Cardiac septum (tissue), 1 donor: ENCODE results near the gene HUWE1. TPM values are rescaled to one million over a fixed set of nuclear protein-coding genes. Genes with fewer than 3 reads are reported as not detected.
"Not testable (repeated sequence)": the region's sequence is repeated elsewhere in the genome, so short reads cannot be mapped to it uniquely, and the experiment has no call there.

Experiments used
- DNase-seq: peaks from one replicate; pipeline ENCODE4 v3.0.0-alpha.2; 2020; ENCODE audit warnings: low spot score
- intact Hi-C: fragments of 100-400 bp; cut with DNase I; formaldehyde crosslinking; loops from one replicate; pipeline ENCODE4 v1.14.0; 2022
- microRNA-seq: library from miRNA; unstranded; fragments of <30 nt; microRNA quantifications from one replicate; pipeline ENCODE4 v1.2.0, GENCODE V29; 2020
- total RNA-seq: library from RNA; stranded (reverse); fragmentation: NEBNext Ultra II Directional; extraction: Animal tissue kit (Norgen Biotek cat#: 25700); gene quantifications from one replicate; pipeline ENCODE4 v1.2.1, GENCODE V29; 2021
- donor health status: DM: no; HTN: no; CAD: no.

HUWE1 gene
- total RNA-seq, 1 donor from 2014 or later: 177 TPM

DNA sequence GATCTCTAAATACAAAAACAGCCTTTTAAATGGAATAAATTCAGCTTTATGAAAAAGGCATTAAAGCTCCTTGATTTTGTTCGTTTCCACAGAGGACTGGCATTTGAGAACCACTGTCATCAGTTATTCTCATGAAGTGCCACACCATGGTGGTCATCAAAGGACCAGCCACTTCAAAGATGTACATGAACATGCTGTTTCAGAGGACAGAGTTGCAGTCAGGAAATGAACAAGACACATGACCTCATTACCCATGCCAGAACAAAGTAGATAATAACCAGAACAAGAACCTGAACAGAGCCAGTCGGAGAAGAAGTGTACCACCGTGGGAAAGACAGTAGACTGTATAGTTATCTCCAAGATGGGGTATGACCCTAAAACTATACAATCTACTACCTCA is 129.7 kb downstream of the HUWE1 start:
- intact Hi-C loops: no loop called here
- no peak for DNase-seq

DNA sequence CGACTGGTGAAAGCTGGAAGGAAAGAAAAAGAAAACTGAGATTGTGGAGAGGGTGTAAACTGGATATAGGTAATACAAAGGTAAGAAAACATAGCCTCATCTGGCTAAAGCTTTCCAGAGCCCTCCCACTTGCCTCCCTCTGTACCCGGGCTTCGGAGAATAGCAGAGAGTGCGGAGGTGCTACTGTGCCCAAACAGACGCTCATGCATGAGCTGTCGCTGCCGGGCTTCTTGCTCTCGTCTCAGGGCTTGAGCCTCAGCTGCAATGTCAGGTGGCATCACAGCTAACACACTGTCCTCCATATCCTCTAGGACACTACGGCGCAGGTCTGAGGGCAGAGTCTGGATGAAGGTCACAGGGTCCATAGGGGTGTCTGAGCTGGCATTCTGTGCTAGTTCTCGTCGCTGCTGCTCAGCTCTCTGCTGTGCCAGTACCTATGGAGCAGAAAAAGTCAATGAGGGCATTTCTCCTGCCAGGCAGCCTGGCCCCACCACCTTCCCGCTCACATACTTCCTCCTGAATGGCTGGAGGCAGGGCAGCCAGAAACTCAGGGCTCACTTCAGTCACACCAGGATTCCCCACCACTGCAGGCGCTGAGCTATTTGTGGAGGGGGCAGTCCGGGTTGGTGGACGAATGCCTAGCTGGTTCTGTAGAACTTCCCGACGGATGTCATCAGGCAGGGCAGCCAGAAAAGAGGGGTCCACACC is 135.6 kb downstream of the HUWE1 start:
- no peak for DNase-seq
- intact Hi-C loops: no loop called here

DNA sequence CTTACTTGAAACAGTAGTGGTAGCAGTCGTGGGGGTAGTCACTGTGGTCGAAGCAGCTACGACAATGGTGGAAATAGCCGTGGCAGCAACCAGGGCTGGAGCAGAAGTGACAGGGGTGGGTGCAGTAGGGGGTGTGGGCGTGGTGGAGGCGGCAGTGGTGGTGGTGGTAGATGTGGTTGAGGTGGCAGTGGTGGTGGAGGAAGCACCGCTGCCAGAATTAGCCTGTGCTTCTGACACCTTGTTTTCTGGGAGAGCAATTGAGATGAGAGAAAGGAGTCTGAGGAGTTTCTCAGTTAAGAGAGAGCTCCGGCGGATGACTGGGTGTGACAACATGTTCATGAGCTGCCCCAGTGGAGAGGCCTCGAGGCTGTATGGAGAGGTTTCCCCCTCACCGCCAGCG is 138.9 kb downstream of the HUWE1 start:
- intact Hi-C loops: no loop called here
- no peak for DNase-seq

DNA sequence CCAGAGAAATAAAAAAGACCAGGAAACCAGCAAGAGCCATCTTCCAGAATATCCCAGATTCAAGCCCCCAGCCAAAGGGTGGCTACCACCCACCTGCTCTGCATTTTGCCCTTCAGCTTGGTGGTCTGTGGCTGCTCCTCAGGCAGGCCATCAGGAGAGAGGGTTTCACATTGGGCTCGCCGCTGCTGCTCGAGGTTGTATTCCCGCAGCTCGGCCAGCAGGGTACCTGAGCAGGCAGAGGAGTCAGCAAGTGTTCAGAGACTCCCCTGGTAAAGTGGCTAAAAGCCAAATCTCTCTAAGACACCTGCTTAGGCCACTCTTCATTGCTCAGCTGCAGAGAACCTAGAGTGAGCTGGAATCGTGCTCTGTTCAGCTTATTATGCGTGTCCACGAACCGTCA is 141.6 kb downstream of the HUWE1 start:
- no peak for DNase-seq
- intact Hi-C loops: no loop called here

DNA sequence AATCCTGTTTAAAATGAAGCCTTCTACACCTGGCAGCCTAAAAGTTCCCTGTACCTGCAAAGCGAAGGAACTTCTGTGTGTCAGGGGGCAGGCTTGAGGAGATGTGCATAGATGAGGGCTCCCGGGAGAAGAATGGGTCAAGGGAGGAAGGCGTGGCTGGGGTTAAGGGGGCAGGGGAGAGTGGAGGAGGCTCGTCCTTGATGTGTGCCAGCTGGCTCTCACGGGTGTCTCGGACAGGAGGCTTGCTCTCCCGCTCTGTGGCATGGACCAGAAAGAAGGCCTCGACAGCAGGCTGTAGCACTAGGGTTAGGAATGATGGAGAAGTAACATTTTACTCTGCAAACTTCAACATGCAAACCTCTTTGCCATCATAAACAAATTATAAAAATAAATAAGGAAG is 147.7 kb downstream of the HUWE1 start:
- intact Hi-C loops: no loop called here
- no peak for DNase-seq

DNA sequence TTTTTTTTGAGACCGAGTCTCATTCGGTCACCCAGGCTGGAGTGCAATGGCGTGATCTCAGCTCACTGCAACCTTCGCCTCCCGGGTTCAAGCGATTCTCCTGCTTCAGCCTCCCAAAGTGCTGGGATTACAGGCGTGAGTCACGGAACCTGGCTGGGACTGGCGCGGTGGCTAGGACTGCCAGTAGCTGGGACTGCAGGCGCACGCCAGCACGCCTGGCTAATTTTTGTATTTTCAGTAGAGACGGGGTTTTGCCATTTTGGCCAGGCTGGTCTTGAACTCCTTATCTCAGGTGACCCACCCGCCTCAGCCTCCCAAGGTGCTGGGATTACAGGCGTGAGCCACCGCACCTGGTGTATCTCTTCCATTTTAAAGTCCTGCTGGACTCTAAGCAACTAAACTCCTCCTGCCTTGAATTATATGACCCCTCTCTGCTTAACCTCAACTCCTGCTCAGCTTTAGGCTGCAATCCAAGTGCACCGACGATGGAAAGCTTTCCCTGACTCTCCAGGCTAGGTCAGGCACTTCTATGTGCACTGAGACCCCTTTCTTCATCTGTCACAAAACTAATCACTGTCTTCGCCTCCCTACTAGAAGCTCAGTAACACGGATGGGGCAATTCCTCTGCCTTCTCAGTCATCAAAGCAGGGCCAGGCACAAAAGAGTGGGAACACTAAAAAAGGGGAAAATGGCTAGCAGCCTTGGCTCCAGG is 155.1 kb downstream of the HUWE1 start:
- intact Hi-C loops, DNase-seq: not testable (repeated sequence)

DNA sequence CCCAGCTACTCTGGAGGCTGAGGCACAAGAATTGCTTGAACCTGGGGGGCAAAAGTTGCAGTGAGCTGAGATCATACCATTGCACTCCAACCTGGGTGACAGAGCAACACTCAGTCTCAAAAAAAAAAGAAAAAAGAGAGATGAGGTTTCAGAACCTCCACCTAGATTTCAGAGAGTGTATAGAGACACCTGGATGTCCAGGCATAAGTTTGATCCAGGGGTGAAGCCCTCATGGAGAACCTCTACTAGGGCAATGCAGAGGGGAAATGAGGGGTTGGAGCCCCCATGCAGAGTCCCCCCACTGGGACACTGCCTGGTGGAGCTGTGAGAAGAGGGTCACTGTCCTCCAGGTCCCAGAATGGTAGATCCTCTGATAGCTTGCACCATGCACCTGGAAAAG is 159.5 kb downstream of the HUWE1 start:
- intact Hi-C loops: no loop called here
- no peak for DNase-seq

DNA sequence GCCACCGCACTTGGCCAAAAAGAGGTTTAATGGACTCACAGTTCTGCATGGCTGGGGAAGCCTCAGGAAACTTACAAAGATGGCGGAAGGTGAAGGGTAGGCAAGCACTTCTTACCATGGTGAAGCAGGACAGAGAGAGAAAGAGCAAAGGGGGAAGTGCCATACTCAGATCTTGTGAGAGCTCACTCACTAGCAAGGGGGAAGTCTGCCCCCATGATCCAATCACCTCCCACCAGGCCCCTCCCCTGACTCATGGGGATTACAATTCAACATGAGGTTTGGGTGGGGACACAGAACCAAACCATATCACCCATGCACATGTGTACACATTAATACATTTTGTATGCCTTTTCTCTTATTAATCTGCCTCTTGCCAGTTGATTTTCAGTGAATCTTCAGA is 175.2 kb downstream of the HUWE1 start:
- intact Hi-C loops: no loop called here

DNA sequence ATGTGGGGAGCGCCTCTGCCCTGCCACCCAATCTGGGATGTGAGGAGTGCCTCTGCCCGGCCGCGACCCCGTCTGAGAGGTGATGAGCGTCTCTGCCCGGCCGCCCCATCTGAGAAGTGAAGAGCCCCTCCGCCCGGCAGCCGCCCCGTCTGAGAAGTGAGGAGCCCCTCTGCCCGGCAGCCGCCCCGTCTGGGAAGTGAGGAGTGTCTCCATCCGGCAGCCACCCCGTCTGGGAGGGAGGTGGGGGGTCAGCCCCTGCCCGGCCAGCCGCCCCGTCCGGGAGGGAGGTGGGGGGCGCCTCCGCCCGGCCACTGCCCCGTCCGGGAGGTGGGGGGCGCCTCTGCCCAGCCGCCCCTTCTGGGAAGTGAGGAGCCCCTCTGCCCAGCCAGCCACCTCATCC is 182.5 kb downstream of the HUWE1 start:
- intact Hi-C loops, DNase-seq: not testable (repeated sequence)

More for the DNA sequence above, 175.2 kb downstream of the HUWE1 start:
- DNase-seq: no peak

DNA sequence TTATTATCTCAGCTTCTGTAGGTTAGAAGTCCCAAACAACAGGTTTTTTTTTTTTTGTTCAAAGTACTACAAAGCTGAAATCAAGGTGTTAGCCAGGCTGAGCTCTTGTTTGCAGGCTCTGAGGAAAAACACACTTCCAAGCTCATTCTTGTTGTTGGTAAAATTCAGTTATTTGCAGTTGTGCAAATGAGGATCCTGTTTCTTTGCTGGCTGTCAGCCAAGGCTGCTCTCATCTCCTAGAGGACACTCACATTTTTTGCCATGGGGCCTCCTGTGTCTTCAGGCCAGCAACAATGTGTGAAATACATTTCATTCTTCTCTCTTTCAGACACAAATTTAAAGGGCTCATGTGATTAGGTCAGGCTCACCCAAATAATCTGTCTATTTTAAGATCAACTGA is 192.1 kb downstream of the HUWE1 start:
- intact Hi-C loops: no loop called here
- no peak for DNase-seq

DNA sequence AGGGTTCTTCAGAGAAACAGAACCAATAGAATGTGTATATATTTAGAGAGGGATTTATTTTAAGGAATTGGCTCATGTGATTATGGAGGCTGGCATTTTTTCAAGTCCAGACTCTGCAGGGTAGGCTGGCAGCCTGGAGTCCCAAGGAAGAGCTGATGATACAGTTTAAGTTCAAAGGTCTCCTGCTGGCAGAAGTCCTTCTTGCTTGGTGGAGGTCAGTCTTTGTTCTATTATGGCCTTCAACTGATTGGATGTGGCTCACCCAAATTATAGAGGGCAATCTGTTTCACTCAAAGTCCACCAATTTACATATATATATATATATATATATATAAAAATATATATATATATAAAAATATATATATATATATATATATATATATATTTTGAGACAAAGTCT is 200.2 kb downstream of the HUWE1 start:
- no peak for DNase-seq
- intact Hi-C loops: no loop called here

DNA sequence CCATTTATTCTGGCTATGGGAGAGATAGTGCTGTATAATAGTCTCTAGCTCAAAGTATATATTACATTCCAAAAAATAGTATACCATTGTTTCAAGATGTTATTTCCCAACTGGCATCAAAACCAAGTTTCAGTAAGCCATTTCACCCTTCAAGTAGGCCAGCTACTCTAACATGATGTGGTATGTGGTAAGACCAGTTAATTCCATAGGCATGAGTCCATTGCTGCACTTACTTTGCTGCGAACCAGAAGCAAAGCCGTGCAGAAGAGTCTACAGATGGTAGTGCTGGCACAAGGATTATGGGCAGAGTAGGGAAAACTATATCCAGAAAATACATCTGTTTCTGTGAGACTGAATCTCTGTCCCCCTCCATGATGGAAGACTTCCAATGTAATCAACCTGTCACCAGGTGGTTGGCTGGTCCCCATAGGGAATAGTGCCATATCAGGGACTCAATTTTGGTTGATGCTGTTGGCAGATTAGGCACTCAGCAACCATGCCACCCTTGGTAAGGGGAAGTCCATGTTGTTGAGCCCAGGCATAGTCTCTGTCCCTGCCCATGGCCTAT is 202.6 kb downstream of the HUWE1 start:
- intact Hi-C loops: no loop called here
- no peak for DNase-seq

DNA sequence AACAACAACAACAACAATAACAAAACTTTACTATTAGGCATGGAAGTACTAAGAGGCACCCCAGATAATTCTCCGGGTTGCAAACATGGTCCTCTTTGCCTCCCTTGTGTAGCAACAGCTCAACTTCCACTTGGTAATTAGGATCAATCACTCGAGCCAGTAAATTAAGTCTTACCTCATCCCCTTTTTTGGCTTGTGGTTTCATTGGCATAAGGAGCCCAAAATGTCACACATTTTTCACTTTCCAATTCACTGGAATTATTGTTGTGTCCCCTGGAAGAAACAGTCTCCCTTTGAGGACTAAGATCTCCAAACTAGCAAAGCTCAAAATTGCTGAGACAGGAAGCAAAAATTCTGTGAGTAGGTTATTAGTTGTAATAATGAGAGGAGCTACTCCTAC is 203.1 kb downstream of the HUWE1 start:
- DNase-seq: no peak
- intact Hi-C loops: no loop called here

Small RNAs within 50 kb of the gene (microRNA-seq; reads per million reads assigned to microRNA genes)
- 3,297 reads per million, percentile 89 among the genes with 10 or more reads in this experiment for gene MIR98
- gene MIRLET7F2: 2,064 reads per million, percentile 88 among the genes with 10 or more reads in this experiment
